Measurements from ENCODE around the gene ARHGAP24. TPM values are rescaled to one million over a fixed set of nuclear protein-coding genes. Genes with fewer than 3 reads are reported as not detected.
"Not testable (repeated sequence)": the region's sequence is repeated elsewhere in the genome, so short reads cannot be mapped to it uniquely, and the experiment has no call there.

Gene ARHGAP24
- total RNA-seq, 2 donors from 2014 or later, result 66.8 to 85.6 TPM

DNA sequence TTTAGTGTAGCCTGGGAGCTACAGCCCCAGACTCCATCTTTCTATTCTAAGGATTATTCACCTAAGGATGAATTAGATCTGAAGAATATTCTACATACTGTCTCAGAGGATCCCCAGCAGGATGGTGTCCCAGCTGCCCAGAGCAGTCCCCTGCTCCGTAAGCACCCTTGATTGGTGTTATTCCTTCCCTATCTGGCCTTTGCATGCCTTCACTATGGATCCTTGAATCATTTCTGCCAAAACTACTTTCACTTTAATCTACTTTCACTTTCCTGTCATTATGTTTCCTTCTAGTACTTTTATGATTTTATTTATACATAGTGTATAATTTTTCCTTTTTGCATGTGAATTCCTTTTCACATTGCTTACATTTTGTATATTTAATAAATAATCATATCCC, 39.2 kb downstream of the ARHGAP24 start:
- H3K27me3 Mint-ChIP-seq (ENCODE audit: insufficient read depth), result peaks cover 8% of the 10 kb centered on the region
- Histone ChIP-seq H3K4me3 (ENCODE audit: low read length) (no peak overlapping the region), H3K9ac (ENCODE audit: extremely low read depth, low read length, poor library complexity, severe bottlenecking) (no peak overlapping the region), H3K36me3 (ENCODE audit: control insufficient read depth, insufficient read depth, low read length) (no peaks in the 10 kb centered on the region), H3K9me3 (ENCODE audit: control insufficient read depth, low read length) (peaks cover 3% of the 10 kb centered on the region), H3K27ac (ENCODE audit: low read depth, low read length) (no peak overlapping the region), H3K27me3 (ENCODE audit: control insufficient read depth, insufficient read depth, low read length, poor library complexity, severe bottlenecking) (no peaks in the 10 kb centered on the region), H3K4me1 (ENCODE audit: control insufficient read depth, insufficient read depth, low read length) (no peaks in the 10 kb centered on the region)
- 97 to 100% methylated on average over 1 of the region's 1 CpG for WGBS, 2 experiments (ENCODE audit: insufficient coverage in 1 of 2, insufficient read length in 1 of 2)
- no peaks in the 10 kb centered on the region for H3K4me1 Mint-ChIP-seq
- TF ChIP-seq, protein P1, sequence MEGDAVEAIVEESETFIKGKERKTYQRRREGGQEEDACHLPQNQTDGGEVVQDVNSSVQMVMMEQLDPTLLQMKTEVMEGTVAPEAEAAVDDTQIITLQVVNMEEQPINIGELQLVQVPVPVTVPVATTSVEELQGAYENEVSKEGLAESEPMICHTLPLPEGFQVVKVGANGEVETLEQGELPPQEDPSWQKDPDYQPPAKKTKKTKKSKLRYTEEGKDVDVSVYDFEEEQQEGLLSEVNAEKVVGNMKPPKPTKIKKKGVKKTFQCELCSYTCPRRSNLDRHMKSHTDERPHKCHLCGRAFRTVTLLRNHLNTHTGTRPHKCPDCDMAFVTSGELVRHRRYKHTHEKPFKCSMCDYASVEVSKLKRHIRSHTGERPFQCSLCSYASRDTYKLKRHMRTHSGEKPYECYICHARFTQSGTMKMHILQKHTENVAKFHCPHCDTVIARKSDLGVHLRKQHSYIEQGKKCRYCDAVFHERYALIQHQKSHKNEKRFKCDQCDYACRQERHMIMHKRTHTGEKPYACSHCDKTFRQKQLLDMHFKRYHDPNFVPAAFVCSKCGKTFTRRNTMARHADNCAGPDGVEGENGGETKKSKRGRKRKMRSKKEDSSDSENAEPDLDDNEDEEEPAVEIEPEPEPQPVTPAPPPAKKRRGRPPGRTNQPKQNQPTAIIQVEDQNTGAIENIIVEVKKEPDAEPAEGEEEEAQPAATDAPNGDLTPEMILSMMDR (conservative IDR thresholded peaks at IDR 0.05), result no peak
- DNase-seq, result no peak
- no peak overlapping the region for H3K4me3 Mint-ChIP-seq
- no peak overlapping the region for H3K27ac Mint-ChIP-seq
- H3K36me3 Mint-ChIP-seq (ENCODE audit: low read depth), result no peaks in the 10 kb centered on the region
- no peaks in the 10 kb centered on the region for H3K9me3 Mint-ChIP-seq

DNA sequence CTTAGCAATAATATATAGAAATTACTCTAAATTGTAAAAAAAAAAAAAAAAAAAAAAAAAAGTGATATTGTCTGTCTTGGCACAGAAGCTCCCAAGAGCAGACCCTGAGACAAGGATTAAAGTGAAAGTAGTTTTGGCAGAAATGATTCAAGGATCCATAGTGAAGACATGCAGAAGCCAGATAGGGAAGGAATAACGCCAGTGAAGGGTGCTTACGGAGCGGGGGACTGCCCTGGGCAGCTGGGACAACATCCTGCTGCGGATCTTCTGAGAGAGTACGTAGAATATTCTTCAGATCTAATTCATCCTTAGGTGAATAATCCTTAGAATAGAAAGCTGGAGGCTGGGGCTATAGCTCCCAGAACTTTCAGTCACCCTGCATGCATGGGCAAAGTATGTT, 39.8 kb downstream of the ARHGAP24 start:
- Mint-ChIP-seq H3K9me3 (no peaks in the 10 kb centered on the region), H3K27me3 (ENCODE audit: insufficient read depth) (peaks cover 8% of the 10 kb centered on the region), H3K4me1 (no peaks in the 10 kb centered on the region), H3K27ac (no peak overlapping the region), H3K4me3 (no peak overlapping the region), H3K36me3 (ENCODE audit: low read depth) (no peaks in the 10 kb centered on the region)
- Histone ChIP-seq H3K9me3 (ENCODE audit: control insufficient read depth, low read length) (peaks cover 3% of the 10 kb centered on the region), H3K4me1 (ENCODE audit: control insufficient read depth, insufficient read depth, low read length) (no peaks in the 10 kb centered on the region), H3K9ac (ENCODE audit: extremely low read depth, low read length, poor library complexity, severe bottlenecking) (no peak overlapping the region), H3K27ac (ENCODE audit: low read depth, low read length) (no peak overlapping the region), H3K36me3 (ENCODE audit: control insufficient read depth, insufficient read depth, low read length) (no peaks in the 10 kb centered on the region), H3K4me3 (ENCODE audit: low read length) (no peak overlapping the region), H3K27me3 (ENCODE audit: control insufficient read depth, insufficient read depth, low read length, poor library complexity, severe bottlenecking) (no peaks in the 10 kb centered on the region)
- WGBS, 2 experiments (ENCODE audit: insufficient coverage in 1 of 2, insufficient read length in 1 of 2), result 88 to 97% methylated on average over 3 to 5 of the region's 5 CpGs
- TF ChIP-seq, protein P1 (conservative IDR thresholded peaks at IDR 0.05), result no peak
- DNase-seq, result no peak

DNA sequence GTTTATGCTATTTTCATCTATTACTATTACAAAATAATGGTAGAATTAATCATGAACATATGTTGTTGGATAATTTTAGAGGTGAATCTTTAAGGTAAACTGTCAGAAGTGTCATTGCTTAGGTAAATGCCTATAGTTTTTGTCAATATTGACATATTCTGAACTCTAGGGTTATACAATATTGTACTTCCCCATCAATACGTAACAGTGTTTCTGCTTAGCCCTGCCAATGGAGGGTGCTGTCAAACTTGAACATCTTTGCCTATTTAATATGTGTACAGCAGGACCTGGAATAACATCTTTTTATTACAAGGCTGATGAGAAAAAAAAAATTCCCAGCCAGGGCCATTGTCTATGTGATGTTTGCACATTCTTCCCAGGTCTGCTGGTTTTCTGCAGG, 40.8 kb downstream of the ARHGAP24 start:
- Mint-ChIP-seq H3K27me3 (ENCODE audit: insufficient read depth) (peaks cover 15% of the 10 kb centered on the region), H3K4me3 (no peak overlapping the region), H3K4me1 (no peaks in the 10 kb centered on the region), H3K9me3 (no peaks in the 10 kb centered on the region), H3K36me3 (ENCODE audit: low read depth) (no peaks in the 10 kb centered on the region), H3K27ac (no peak overlapping the region)
- H3K27ac ChIP-seq (ENCODE audit: low read depth, low read length), result no peak overlapping the region
- H3K9ac ChIP-seq (ENCODE audit: extremely low read depth, low read length, poor library complexity, severe bottlenecking), result no peak overlapping the region
- H3K36me3 ChIP-seq (ENCODE audit: control insufficient read depth, insufficient read depth, low read length), result no peaks in the 10 kb centered on the region
- H3K4me1 ChIP-seq (ENCODE audit: control insufficient read depth, insufficient read depth, low read length), result no peaks in the 10 kb centered on the region
- no peak for DNase-seq
- WGBS, 2 experiments (ENCODE audit: insufficient coverage in 1 of 2, insufficient read length in 1 of 2), result 0% methylated on average over 1 of the region's 1 CpG
- TF ChIP-seq, protein P1 (conservative IDR thresholded peaks at IDR 0.05), result no peak
- no peak overlapping the region for H3K4me3 ChIP-seq (ENCODE audit: low read length)
- H3K27me3 ChIP-seq (ENCODE audit: control insufficient read depth, insufficient read depth, low read length, poor library complexity, severe bottlenecking), result no peaks in the 10 kb centered on the region
- no peaks in the 10 kb centered on the region for H3K9me3 ChIP-seq (ENCODE audit: control insufficient read depth, low read length)

DNA sequence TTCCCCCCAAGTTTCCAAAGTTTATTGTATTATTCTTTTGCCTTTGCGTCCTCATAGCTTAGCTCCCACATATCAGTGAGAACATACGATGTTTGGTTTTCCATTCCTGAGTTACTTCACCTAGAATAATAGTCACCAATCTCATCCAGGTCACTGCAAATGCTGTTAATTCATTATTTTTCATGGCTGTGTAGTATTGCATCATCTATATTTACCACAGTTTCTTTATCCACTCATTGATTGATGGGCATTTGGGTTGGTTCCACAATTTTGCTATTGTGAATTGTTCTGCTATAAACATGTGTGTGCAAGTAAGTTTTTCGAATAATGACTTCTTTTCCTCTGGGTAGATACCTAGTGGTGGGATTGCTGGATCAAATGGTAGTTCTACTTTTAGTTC, 43.6 kb downstream of the ARHGAP24 start:
- not testable (repeated sequence) for H3K9me3 Mint-ChIP-seq, DNase-seq

More for the DNA sequence above, 43.6 kb downstream of the ARHGAP24 start:
- not testable (repeated sequence) for H3K27ac ChIP-seq (ENCODE audit: low read depth, low read length); H3K9me3 ChIP-seq (ENCODE audit: control insufficient read depth, low read length); H3K4me1 ChIP-seq (ENCODE audit: control insufficient read depth, insufficient read depth, low read length); H3K27me3 ChIP-seq (ENCODE audit: control insufficient read depth, insufficient read depth, low read length, poor library complexity, severe bottlenecking); H3K4me3 Mint-ChIP-seq; H3K36me3 ChIP-seq (ENCODE audit: control insufficient read depth, insufficient read depth, low read length); H3K27ac Mint-ChIP-seq; H3K4me1 Mint-ChIP-seq; H3K9ac ChIP-seq (ENCODE audit: extremely low read depth, low read length, poor library complexity, severe bottlenecking); H3K4me3 ChIP-seq (ENCODE audit: low read length); H3K36me3 Mint-ChIP-seq (ENCODE audit: low read depth)
- H3K27me3 Mint-ChIP-seq (ENCODE audit: insufficient read depth), result peaks cover 27% of the 10 kb centered on the region
- WGBS, 2 experiments (ENCODE audit: insufficient coverage in 1 of 2, insufficient read length in 1 of 2), result 74% methylated on average over 3 of the region's 3 CpGs; no CpG with 5 or more reads in 1 of the 2 experiments

Data from endodermal cell (in vitro differentiated cells).